ENCODE data around the gene ABCC1. TPM values are rescaled to one million over a fixed set of nuclear protein-coding genes. Genes with fewer than 3 reads are reported as not detected.

The ABCC1 gene
- total and polyA plus RNA-seq, 2 of the 8 experiments (the other 6 are each of a cell fraction or from before 2014, with no cell fraction given) = 42.6 to 66.8 TPM

DNA sequence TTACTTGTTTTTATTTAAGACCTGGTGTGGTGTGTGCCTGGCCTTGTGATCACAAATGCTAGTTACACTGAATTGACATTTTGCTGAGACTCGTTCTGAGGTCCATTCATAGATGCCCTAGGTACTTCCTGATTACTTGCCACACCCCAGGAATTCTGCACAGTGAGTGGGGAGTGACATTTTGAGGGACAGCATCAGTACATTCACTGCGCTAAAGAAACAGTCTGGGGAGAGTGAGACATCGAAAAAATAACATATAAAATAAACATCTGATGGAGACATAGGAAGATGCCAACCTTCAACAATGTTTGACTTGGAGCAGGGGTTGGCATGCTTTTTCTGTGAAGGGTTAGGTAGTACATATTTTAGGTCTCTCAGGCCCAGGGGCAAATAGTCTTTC lies 30.4 kb downstream of the ABCC1 start:
- no peak overlapping the region for H2AFZ ChIP-seq (ENCODE audit: low read length)
- CTCF ChIA-PET (ENCODE audit: partially characterized antibody) = no interaction called here
- H2BK5ac ChIP-seq (ENCODE audit: low read depth, low read length) = no peak overlapping the region
- H3K23ac ChIP-seq (ENCODE audit: insufficient read length) = no peak overlapping the region
- H3K4me3 ChIP-seq (ENCODE audit: extremely low read depth in 1 of 4, insufficient read depth in 2 of 4, low read depth in 3 of 4, low read length in 4 of 4) = no peak overlapping the region
- no peak overlapping the region for H2BK12ac ChIP-seq (ENCODE audit: low read depth, low read length)
- no peak overlapping the region for H3K18ac ChIP-seq (ENCODE audit: extremely low read depth, low read length)
- H4K20me1 ChIP-seq (replicated peaks in 1 of 2; ENCODE audit: control insufficient read depth in 1 of 2, insufficient read depth in 2 of 2, low read length in 2 of 2) = peaks cover 2 to 15% of the 10 kb centered on the region in 2 experiments
- peaks cover 28 to 38% of the 10 kb centered on the region in 2 experiments for H3K9me3 ChIP-seq (ENCODE audit: insufficient read depth in 2 of 2, low read depth in 1 of 2, low read length in 1 of 2)
- FAIRE-seq (no peak), DNase-seq (ENCODE audit: low read depth in 1 of 2, low spot score in 2 of 2) (no peak)
- H3K27ac ChIP-seq (ENCODE audit: low read depth, low read length) = no peak overlapping the region
- peaks cover 3 to 36% (median 9%) of the 10 kb centered on the region in 4 experiments; a peak in 6 of 8 replicates for H3K36me3 ChIP-seq (ENCODE audit: control insufficient read depth in 2 of 4, insufficient read depth in 4 of 4, low read length in 3 of 4)
- 92% methylated on average over 3 of the region's 3 CpGs; no CpG with 5 or more reads in 1 of the 2 experiments for WGBS, 2 experiments (ENCODE audit: extremely low coverage in 1 of 2, insufficient coverage in 1 of 2, insufficient read length in 1 of 2, insufficient replicate concordance in 2 of 2, low coverage in 1 of 2, low lambda C conversion rate in 2 of 2, missing lambda C conversion rate in 1 of 2)
- H3K4ac ChIP-seq (replicated peaks; ENCODE audit: insufficient read length, low read depth, low read length) = no peak overlapping the region
- H3K56ac ChIP-seq (replicated peaks; ENCODE audit: insufficient read length, low read depth, low read length) = no peak overlapping the region
- H2BK20ac ChIP-seq (ENCODE audit: low read length) = no peak overlapping the region
- no peak overlapping the region for H4K8ac ChIP-seq (ENCODE audit: extremely low read depth, insufficient read depth, low read length)
- POLR2A ChIA-PET (ENCODE audit: partially characterized antibody) = no interaction called here
- H4K5ac ChIP-seq (ENCODE audit: insufficient read length, low read depth, low read length) = no peak overlapping the region
- H3K4me1 ChIP-seq (replicated peaks in 1 of 4; ENCODE audit: control insufficient read depth in 3 of 4, insufficient read depth in 4 of 4, low read length in 3 of 4) = peaks cover 0 to 8% (median 5%) of the 10 kb centered on the region in 4 experiments; a peak in 5 of 7 replicates
- H3K23me2 ChIP-seq (ENCODE audit: low read depth, low read length) = no peaks in the 10 kb centered on the region
- TF ChIP-seq TAF1 (IDR thresholded peaks at IDR 0.05; ENCODE audit: low read depth, low read length) = no peak
- TF ChIP-seq MAFK (IDR thresholded peaks at IDR 0.05; ENCODE audit: low read depth, low read length) = no peak
- TF ChIP-seq POLR2A (IDR thresholded peaks at IDR 0.05; ENCODE audit: control extremely low read depth in 1 of 2, low read depth in 2 of 2, low read length in 2 of 2) = no peak
- H3K79me1 ChIP-seq (ENCODE audit: low read depth, low read length) = peaks cover 17% of the 10 kb centered on the region
- H2AK5ac ChIP-seq (ENCODE audit: low read depth, low read length) = no peak overlapping the region
- H4K91ac ChIP-seq (replicated peaks; ENCODE audit: insufficient read length, low read length) = no peak overlapping the region
- H2BK120ac ChIP-seq (replicated peaks; ENCODE audit: low read depth, low read length) = no peak overlapping the region
- no peak overlapping the region for H3K4me2 ChIP-seq (ENCODE audit: insufficient read depth in 1 of 2, low read depth in 2 of 2, low read length in 2 of 2)
- H3K79me2 ChIP-seq (ENCODE audit: control insufficient read depth in 1 of 2, insufficient read depth in 2 of 2, low read length in 2 of 2) = peaks cover 17 to 94% of the 10 kb centered on the region in 2 experiments
- H3K27me3 ChIP-seq (replicated peaks in 1 of 4; ENCODE audit: control insufficient read depth in 3 of 4, extremely low read depth in 1 of 4, insufficient read depth in 3 of 4, low read length in 3 of 4) = no peaks in the 10 kb centered on the region
- no peak overlapping the region for H2BK15ac ChIP-seq (ENCODE audit: low read length)
- H3K14ac ChIP-seq (ENCODE audit: insufficient read length) = no peak overlapping the region
- H3K9ac ChIP-seq (replicated peaks in 1 of 4; ENCODE audit: extremely low read depth in 1 of 4, low read depth in 3 of 4, low read length in 3 of 4) = no peak overlapping the region
